Hepatocyte (in vitro differentiated cells): ENCODE measurements around the gene HOXD9. TPM values are rescaled to one million over a fixed set of nuclear protein-coding genes. Genes with fewer than 3 reads are reported as not detected.
A peak's percentile ranks its signal among the peaks of the same experiment; 100 is the strongest.

ENCODE experiments used
- DNase-seq: peaks from one replicate; pipeline ENCODE4 v3.0.0-alpha.2; 2016; ENCODE audit warnings: low spot score
- H2AFZ ChIP-seq: fragments of 200-600 bp; sonication (generic); 2 replicates; pipeline ENCODE4 v1.6.0; 2016; ENCODE audit warnings: antibody characterized with exemption, mild to moderate bottlenecking
- H3K27ac ChIP-seq: fragments of 200-600 bp; sonication (generic); 2 replicates; pipeline ENCODE4 v1.5.1; 2016; ENCODE audit warnings: mild to moderate bottlenecking
- H3K27me3 ChIP-seq: fragments of 200-600 bp; sonication (generic); 2 replicates; pipeline ENCODE4 v1.6.1; 2016
- H3K36me3 ChIP-seq: fragments of 200-600 bp; sonication (generic); replicated peaks from 2 replicates; pipeline ENCODE4 v1.5.1; 2016; ENCODE audit warnings: low read depth; ENCODE audit not compliant: insufficient read depth
- H3K4me1 ChIP-seq: fragments of 200-600 bp; sonication (generic); 2 replicates; pipeline ENCODE4 v1.5.1; 2016; ENCODE audit warnings: mild to moderate bottlenecking, moderate library complexity; ENCODE audit not compliant: insufficient read depth
- H3K4me2 ChIP-seq: fragments of 200-600 bp; sonication (generic); 2 replicates; pipeline ENCODE4 v1.6.0; 2016
- H3K4me3 ChIP-seq: fragments of 200-600 bp; sonication (generic); 2 replicates; pipeline ENCODE4 v1.5.1; 2016; ENCODE audit warnings: mild to moderate bottlenecking
- H3K79me2 ChIP-seq: fragments of 200-600 bp; sonication (generic); 2 replicates; pipeline ENCODE4 v1.6.0; 2017; ENCODE audit warnings: mild to moderate bottlenecking
- H3K9me2 ChIP-seq: fragments of 200-600 bp; sonication (generic); replicated peaks from 2 replicates; pipeline ENCODE4 v1.6.0; 2017; ENCODE audit warnings: mild to moderate bottlenecking; ENCODE audit not compliant: insufficient read depth
- H3K9me3 ChIP-seq: fragments of 200-600 bp; sonication (generic); 2 replicates; pipeline ENCODE4 v1.5.1; 2016; ENCODE audit warnings: low read depth, mild to moderate bottlenecking
- H4K20me1 ChIP-seq: fragments of 200-600 bp; sonication (generic); 2 replicates; pipeline ENCODE4 v1.6.0; 2016; ENCODE audit warnings: mild to moderate bottlenecking; ENCODE audit not compliant: insufficient read depth, poor library complexity, severe bottlenecking
- CTCF ChIP-seq: fragments of 200-600 bp; sonication (generic); IDR thresholded peaks from 2 replicates; pipeline ENCODE4 v1.5.1; 2016; ENCODE audit warnings: antibody characterized with exemption, mild to moderate bottlenecking; ENCODE audit not compliant: poor library complexity
- EZH2 ChIP-seq: fragments of 200-600 bp; sonication (generic); IDR thresholded peaks from 2 replicates; pipeline ENCODE4 v1.6.1; 2016; ENCODE audit warnings: antibody characterized with exemption, mild to moderate bottlenecking, borderline replicate concordance
- EZH2phosphoT487 ChIP-seq: fragments of 200-600 bp; sonication (generic); IDR thresholded peaks from one replicate; pipeline ENCODE4 v1.6.1; 2018; ENCODE audit warnings: antibody characterized with exemption, mild to moderate bottlenecking, low read depth, moderate library complexity; ENCODE audit not compliant: unreplicated experiment, severe bottlenecking
- WGBS: methylation state at CpG from one replicate; pipeline ENCODE4 v1.1.6; 2016; ENCODE audit warnings: low lambda C conversion rate; ENCODE audit errors: missing lambda C conversion rate; 5-methylcytosine and 5-hydroxymethylcytosine counted together
- polyA plus RNA-seq: library from polyadenylated mRNA; unstranded; fragments of >200 nt; fragmentation: Nextera tagmentation; extraction: Ambion mirVana; gene quantifications from 2 replicates; pipeline ENCODE4 v1.2.1, GENCODE V29; 2016
- total RNA-seq: library from RNA; depleted of rRNA; stranded (reverse); fragments of >200 nt; gene quantifications from 2 replicates; pipeline ENCODE4 v1.2.3, GENCODE V29; 2014

The HOXD9 gene
- total and polyA plus RNA-seq, 2 experiments from 2014 or later: 2.9 to 4.7 TPM

DNA sequence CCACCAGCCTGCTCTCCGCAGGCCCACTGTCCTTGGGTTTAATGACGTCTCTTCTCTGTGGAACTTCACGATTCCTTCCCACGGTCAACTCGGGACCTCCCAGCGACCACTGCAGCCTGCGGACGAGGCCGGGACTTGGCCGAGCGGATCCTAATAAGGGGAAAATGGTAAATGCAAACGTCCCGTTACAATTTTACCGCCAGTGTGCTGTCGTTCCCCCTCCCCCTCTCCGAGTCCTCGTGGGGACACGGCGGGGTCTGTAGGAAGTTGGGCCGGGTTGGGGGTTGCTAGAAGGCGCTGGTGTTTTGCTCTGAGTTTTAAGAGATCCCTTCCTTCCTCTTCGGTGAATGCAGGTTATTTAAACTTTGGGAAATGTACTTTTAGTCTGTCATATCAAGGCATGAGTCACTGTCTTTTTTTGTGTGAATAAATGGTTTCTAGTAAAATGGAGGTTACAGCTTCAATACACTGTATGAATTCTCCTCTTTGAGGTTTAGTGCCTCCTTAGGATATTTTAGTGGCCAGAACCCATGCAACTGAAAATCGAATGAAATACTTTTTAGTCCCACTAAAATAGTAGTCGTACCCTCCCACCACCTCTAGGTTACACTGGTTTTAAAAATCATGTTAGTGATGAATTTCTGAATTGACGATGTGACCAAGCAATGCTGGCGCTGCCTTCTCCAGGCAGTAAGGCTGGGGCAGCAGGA lies 13.2 kb upstream of the HOXD9 start:
- no peak overlapping the region for H2AFZ ChIP-seq
- peaks cover 58% of the 10 kb centered on the region for H3K79me2 ChIP-seq
- no peaks in the 10 kb centered on the region for H3K9me2 ChIP-seq
- H3K36me3 ChIP-seq: no peaks in the 10 kb centered on the region
- TF ChIP-seq EZH2phosphoT487 (peak; percentile 53), CTCF (no peak), EZH2 (peak; percentile 86)
- H3K4me1 ChIP-seq: no peaks in the 10 kb centered on the region
- peaks cover 40% of the 10 kb centered on the region for H4K20me1 ChIP-seq
- no peak for DNase-seq
- peak overlapping the region; percentile 73 for H3K4me2 ChIP-seq
- peak overlapping the region; percentile 31 for H3K27ac ChIP-seq
- H3K4me3 ChIP-seq: peak overlapping the region; percentile 29
- WGBS: 12% methylated on average over 26 of the region's 26 CpGs
- H3K27me3 ChIP-seq: peaks cover 94% of the 10 kb centered on the region
- peaks cover 3% of the 10 kb centered on the region for H3K9me3 ChIP-seq

DNA sequence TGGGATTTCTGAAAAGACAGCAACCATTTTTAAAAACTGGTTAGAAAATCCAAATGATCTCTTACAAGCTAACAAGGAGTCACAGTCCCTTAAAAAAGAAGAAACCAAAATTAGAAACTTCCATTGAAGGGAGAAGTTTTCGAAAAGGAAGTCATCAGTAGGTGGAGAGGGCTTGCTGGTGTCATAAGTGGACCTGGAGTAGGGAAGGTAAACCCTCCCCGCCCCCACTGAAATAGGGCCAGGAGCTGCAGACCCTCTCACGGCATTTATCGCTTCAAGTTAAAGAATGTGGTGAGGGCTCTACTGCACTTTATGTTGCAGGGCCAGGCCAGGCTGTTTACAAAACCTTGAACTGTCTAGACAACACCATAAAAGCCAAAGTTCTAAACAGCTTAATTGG lies 12.6 kb upstream of the HOXD9 start:
- Histone ChIP-seq H3K4me3 (no peak overlapping the region), H3K4me2 (peak overlapping the region; percentile 73), H3K9me2 (no peaks in the 10 kb centered on the region), H4K20me1 (peaks cover 46% of the 10 kb centered on the region), H3K27ac (no peak overlapping the region), H3K79me2 (peaks cover 64% of the 10 kb centered on the region), H2AFZ (no peak overlapping the region), H3K4me1 (no peaks in the 10 kb centered on the region), H3K36me3 (no peaks in the 10 kb centered on the region), H3K9me3 (peaks cover 3% of the 10 kb centered on the region), H3K27me3 (peaks cover 94% of the 10 kb centered on the region)
- no peak for DNase-seq
- TF ChIP-seq CTCF (no peak), EZH2 (no peak), EZH2phosphoT487 (no peak)
- 36% methylated on average over 4 of the region's 4 CpGs for WGBS

GRCh38 chr2:176110415-176111308 lies 11.9 kb upstream of the HOXD9 start:
- Histone ChIP-seq H4K20me1 (peaks cover 53% of the 10 kb centered on the region), H3K9me3 (peaks cover 3% of the 10 kb centered on the region), H3K4me2 (peak overlapping the region; percentile 73), H3K27me3 (peaks cover 94% of the 10 kb centered on the region), H3K4me3 (no peak overlapping the region), H3K4me1 (no peaks in the 10 kb centered on the region), H2AFZ (no peak overlapping the region), H3K27ac (no peak overlapping the region), H3K36me3 (no peaks in the 10 kb centered on the region), H3K79me2 (peaks cover 69% of the 10 kb centered on the region), H3K9me2 (no peaks in the 10 kb centered on the region)
- no peak for TF ChIP-seq EZH2phosphoT487
- no peak for TF ChIP-seq CTCF
- TF ChIP-seq EZH2: no peak
- 36% methylated on average over 7 of the region's 7 CpGs for WGBS
- DNase-seq: no peak
